A673 (cell line): ENCODE data around the gene CBLN3. TPM values are rescaled to one million over a fixed set of nuclear protein-coding genes. Genes with fewer than 3 reads are reported as not detected.

ENCODE experiments used
- BruUV-seq: library from RNA; stranded (reverse); fragments of 400-500 nt; replicated peaks from 2 replicates; lab custom pipeline; 2021; lab: Mats Ljungman, UMichigan
- CTCF ChIA-PET: fragments of 300-600 bp; sonication (Branson Sonifier 250); formaldehyde crosslinking; loops from one replicate; lab custom pipeline; 2022; ENCODE audit warnings: antibody characterized with exemption; lab: Charles Lee
- POLR2A ChIA-PET: fragments of 300-600 bp; sonication (Branson Sonifier 250); formaldehyde crosslinking; loops from one replicate; lab custom pipeline; 2022; ENCODE audit warnings: antibody characterized with exemption; ENCODE audit not compliant: low non-redundant PET; lab: Charles Lee
- DNase-seq: peaks from one replicate; pipeline ENCODE4 v3.0.0-alpha.2; 2015; ENCODE audit warnings: low spot score
- H3K27ac ChIP-seq: fragments of 200-600 bp; sonication (generic); 2 replicates; pipeline ENCODE4 v1.5.1; 2016; ENCODE audit warnings: mixed run types, low read depth, mild to moderate bottlenecking, mixed read lengths, antibody characterized with exemption, low read length; ENCODE audit not compliant: poor library complexity, severe bottlenecking
- H3K27me3 ChIP-seq: fragments of 200-600 bp; sonication (generic); replicated peaks from 2 replicates; pipeline ENCODE4 v1.6.1; 2017; ENCODE audit warnings: mixed run types, low read depth, mild to moderate bottlenecking, mixed read lengths, antibody characterized with exemption, low read length; ENCODE audit not compliant: insufficient read depth, poor library complexity
- H3K36me3 ChIP-seq: fragments of 200-600 bp; sonication (generic); 2 replicates; pipeline ENCODE4 v1.6.1; 2016; ENCODE audit warnings: mixed run types, mild to moderate bottlenecking, mixed read lengths, antibody characterized with exemption, low read length; ENCODE audit not compliant: insufficient read depth, poor library complexity, severe bottlenecking
- H3K4me1 ChIP-seq: fragments of 200-600 bp; sonication (generic); 2 replicates; pipeline ENCODE4 v1.6.1; 2017; ENCODE audit warnings: mixed run types, mild to moderate bottlenecking, mixed read lengths, antibody characterized with exemption, low read length; ENCODE audit not compliant: insufficient read depth, poor library complexity, severe bottlenecking
- H3K4me3 ChIP-seq: fragments of 200-600 bp; sonication (generic); 2 replicates; pipeline ENCODE4 v1.5.1; 2016; ENCODE audit warnings: low read depth, mixed run types, mild to moderate bottlenecking, mixed read lengths, low read length; ENCODE audit not compliant: poor library complexity, severe bottlenecking
- H3K9me3 ChIP-seq: fragments of 200-600 bp; sonication (generic); 2 replicates; pipeline ENCODE4 v1.6.1; 2016; ENCODE audit warnings: mixed run types, low read depth, mild to moderate bottlenecking, mixed read lengths, antibody characterized with exemption, low read length; ENCODE audit not compliant: poor library complexity, severe bottlenecking
- CTCF ChIP-seq: fragments of 300-800, 200-600 bp; sonication (generic); conservative IDR thresholded peaks from 2 replicates; pipeline ENCODE4 v1.5.1; 2017; ENCODE audit warnings: low read depth, mild to moderate bottlenecking, antibody characterized with exemption, low read length, moderate library complexity, mixed read lengths
- EZH2 ChIP-seq: fragments of 200-600 bp; sonication (generic); IDR thresholded peaks from 2 replicates; pipeline ENCODE4 v1.6.1; 2017; ENCODE audit warnings: borderline replicate concordance, low read depth, mild to moderate bottlenecking, mixed read lengths, antibody characterized with exemption, low read length; ENCODE audit not compliant: poor library complexity, severe bottlenecking
- intact Hi-C: fragments of 100-400 bp; cut with micrococcal nuclease; formaldehyde crosslinking; loops from one replicate; pipeline ENCODE4 v1.10.0; 2022; ENCODE audit not compliant: unreplicated experiment
- total RNA-seq: library from RNA; stranded (reverse); gene quantifications from 2 replicates; pipeline ENCODE4 v1.2.3, GENCODE V29; 2021

CBLN3 gene
- total RNA-seq, 1 experiment from 2014 or later, result 0.80 TPM

- Histone ChIP-seq H3K9me3 (no peaks in the 10 kb centered on the region), H3K27ac (no peak overlapping the region), H3K4me1 (peaks cover 26% of the 10 kb centered on the region), H3K36me3 (peaks cover 36% of the 10 kb centered on the region), H3K27me3 (no peaks in the 10 kb centered on the region), H3K4me3 (no peak overlapping the region)
- CTCF ChIA-PET, result interaction anchor here (0.5 to 3.3 kb wide), 17 partner anchors 10 to 374 kb away, joined by 3 to 101 read pairs (median 6); partner anchors contain the start of genes ADCY4, SDR39U1 and TINF2
- POLR2A ChIA-PET, result interaction anchor here (1.0 kb wide), 1 partner anchor 101 kb away, joined by 4 read pairs; no protein-coding TSS in a partner anchor
- BruUV-seq, result no TSS peak
- DNase-seq, result no peak
- TF ChIP-seq CTCF (no peak), EZH2 (no peak)
- intact Hi-C loops, result loop anchor here (10.0 kb wide), 1 partner anchor 418 kb away; no protein-coding TSS in a partner anchor
Observed at GRCh38 chr14:24432259-24433131, 3.0 kb upstream of the CBLN3 start.

GRCh38 chr14:24431569-24432258 lies 2.2 kb upstream of the CBLN3 start:
- H3K27ac ChIP-seq, result peak overlapping the region; percentile 87
- no TSS peak for BruUV-seq
- intact Hi-C loops, result loop anchor here (2.0 to 10.0 kb wide), 4 partner anchors 67 to 417 kb away; partner anchors contain the start of gene TINF2

More at GRCh38 chr14:24431569-24432258, 2.2 kb upstream of the CBLN3 start:
- POLR2A ChIA-PET, result interaction anchor here (0.6 to 1.3 kb wide), 3 partner anchors 10 to 186 kb away, joined by 3 to 6 read pairs (median 4); no protein-coding TSS in a partner anchor
- TF ChIP-seq CTCF (peak; percentile 99), EZH2 (no peak)
- Histone ChIP-seq H3K36me3 (peaks cover 28% of the 10 kb centered on the region), H3K9me3 (no peaks in the 10 kb centered on the region), H3K4me3 (peak overlapping the region; percentile 75), H3K4me1 (peaks cover 18% of the 10 kb centered on the region), H3K27me3 (no peaks in the 10 kb centered on the region)
- CTCF ChIA-PET, result interaction anchor here (0.5 to 3.3 kb wide), 19 partner anchors 8 to 373 kb away, joined by 3 to 101 read pairs (median 6); partner anchors contain the start of genes ADCY4, SDR39U1 and TINF2
- peak; percentile 94 for DNase-seq
